RCC 7860 (cell line): ENCODE data around the gene PLXNB2.
"Not testable (repeated sequence)": the region's sequence is repeated elsewhere in the genome, so short reads cannot be mapped to it uniquely, and the experiment has no call there.

ENCODE experiments used
- DNase-seq: peaks from one replicate; pipeline ENCODE4 v3.0.0-alpha.2; 2015; ENCODE audit warnings: low spot score
- FAIRE-seq: peaks from 2 replicates; lab custom pipeline; 2012; peaks lifted over from hg19 to GRCh38; lab: Jason Lieb, UNC

PLXNB2 gene

DNA sequence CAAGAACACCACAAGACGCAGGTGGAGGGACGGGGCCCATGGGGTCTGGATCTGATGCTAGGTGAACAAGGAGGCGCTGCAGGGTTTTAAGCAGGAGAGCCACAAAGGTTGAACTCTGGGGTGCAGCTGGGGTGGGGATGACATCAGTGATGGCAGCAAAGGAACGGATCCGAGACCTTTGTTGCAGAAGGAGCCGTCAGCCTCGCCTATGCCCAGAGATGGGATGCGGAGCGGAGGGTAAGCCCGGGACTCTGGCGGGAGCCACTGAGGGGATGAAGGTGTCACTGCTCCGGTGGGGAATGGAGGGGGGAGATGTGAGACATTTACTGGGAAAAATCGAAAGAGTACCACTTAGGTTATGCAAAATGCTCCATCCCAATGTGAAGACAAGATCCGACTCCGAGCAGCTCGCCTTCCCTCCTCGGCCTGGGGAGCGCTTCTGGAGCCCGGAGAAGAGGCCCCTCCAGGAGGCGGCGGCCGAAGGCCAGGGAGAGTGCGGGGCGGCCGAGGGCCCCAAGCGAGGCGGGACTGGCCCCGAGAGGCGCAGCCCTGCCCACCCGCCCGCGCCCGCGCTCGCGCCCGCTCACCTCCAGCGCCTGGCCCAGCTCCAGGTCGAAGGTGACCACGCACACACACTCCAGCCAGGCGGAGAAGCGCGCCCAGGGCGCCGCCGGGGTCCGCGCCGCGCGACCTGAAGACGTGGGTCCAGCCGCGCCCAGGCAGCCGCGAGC lies 18.9 kb upstream of the PLXNB2 start:
- DNase-seq, result no peak
- FAIRE-seq, result no peak

DNA sequence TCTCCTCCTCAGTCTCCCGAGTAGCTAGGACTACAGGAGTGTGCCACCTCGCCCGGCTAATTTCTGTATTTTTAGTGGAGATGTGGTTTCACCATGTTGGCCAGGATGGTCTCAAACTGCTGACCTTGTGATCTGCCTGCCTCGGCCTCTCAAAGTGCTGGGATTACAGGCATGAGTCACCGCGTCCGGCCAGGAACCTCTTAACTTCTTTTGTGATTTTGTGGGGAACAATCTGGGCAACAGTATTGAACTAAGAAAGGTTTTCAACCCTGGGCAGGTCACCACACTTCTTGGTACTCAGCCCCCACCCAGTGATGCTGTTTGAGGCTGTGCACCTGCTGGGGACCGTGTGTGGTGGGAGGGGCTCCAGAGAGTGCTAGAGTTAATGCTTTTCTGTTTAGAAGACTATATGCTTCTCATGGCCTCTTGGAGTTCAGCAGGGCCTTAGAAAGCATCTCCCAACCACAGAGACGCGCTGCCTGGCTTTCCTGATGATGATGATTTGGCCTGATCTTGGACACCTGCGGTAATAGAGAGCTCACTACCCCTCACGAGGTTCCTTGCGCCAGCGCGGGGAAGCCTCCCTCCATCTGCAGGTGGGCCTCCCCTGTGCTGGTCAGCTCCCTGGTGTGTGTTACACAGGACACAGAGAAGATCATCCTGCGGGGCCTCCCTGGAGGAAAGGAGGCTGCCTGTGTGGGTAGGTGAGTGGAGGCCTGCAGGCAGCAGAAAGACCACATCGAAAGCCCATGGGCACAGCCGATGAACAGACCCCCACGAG lies 18.2 kb upstream of the PLXNB2 start:
- no peak for FAIRE-seq

DNA sequence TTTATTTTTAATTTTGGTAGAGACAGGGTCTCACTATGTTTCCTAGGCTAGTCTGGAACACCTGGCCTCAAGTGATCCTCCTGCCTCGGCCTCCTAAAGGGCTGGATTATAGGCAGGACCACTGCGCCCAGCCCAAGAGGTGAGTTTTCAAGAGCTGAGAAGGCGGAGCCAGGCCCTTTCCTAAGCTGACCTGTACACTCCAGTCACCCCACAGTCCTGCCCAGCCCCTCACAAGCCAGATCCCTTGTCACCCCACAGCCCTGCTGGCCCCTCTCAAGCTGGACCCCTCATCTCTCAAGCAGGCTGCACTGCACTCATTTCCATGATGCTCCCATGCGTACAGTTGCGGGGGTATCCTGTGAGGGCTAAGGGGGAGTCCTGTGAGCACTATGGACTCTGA lies 16.5 kb upstream of the PLXNB2 start:
- no peak for FAIRE-seq
- no peak for DNase-seq

More for the DNA sequence above, 18.2 kb upstream of the PLXNB2 start:
- no peak for DNase-seq

DNA sequence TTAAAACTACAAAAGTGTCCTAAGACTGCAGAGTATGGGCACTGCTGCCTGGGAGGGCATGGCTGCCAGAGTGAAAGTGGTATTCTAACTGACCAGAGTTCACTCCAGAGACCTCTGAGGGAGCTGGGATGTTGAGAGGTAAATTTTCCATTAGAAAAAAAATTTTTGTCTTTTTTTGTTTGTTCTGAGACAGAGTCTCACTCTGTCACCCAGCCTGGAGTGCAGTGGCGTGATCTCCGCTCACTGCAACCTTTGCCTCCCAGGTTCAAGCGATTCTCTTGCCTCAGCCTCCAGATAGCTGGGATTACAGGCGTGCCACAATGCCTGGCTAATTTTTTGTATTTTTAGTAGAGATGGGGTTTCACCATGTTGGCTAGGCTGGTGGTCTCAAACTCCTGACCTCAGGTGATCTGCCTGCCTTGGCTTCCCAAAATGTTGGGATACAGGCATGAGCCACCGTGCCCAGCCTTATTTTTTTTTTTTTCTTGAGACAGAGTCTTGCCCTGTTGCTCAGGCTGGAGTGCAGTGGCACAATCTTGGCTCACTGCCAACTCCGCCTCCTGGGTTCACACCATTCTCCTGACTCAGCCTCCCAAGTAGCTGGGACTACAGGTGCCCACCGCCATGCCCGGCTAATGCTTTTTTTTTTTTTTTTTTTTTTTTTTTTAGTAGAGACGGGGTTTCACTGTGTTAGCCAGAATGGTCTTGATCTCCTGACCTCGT lies 15.1 kb upstream of the PLXNB2 start:
- not testable (repeated sequence) for FAIRE-seq, DNase-seq

DNA sequence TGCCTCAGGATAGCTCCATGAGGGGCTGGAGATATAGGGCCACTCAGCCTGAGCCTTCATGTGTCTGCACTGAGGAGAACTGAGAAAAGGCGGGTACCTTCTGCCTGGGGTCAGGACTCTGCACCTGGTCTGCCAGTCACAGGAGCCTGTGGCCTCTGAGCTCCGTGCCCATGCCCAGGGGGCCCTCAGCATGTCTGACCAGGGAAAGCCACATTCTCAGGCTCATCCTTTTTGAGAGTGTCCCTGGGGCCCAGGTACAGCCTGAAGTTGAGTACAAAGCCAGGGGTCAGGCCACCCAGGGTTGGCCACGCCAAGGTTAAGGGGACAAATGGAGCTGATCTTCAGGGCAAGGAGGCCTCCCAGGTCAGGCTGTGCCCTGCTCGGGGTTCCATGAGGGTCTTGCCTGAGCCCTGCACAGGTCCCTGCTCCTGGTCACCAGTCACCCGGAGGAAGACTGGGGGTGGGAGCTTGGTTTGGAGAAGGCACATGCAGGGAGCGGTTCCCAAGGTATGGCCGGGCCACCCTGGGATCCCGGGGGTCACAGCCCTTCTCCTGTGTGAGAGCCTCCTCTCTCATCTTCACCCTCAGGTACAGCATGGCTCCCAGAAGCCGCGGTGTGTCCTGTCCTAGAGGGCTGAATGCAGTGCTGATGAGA lies 13.4 kb upstream of the PLXNB2 start:
- DNase-seq, result no peak
- FAIRE-seq, result no peak

DNA sequence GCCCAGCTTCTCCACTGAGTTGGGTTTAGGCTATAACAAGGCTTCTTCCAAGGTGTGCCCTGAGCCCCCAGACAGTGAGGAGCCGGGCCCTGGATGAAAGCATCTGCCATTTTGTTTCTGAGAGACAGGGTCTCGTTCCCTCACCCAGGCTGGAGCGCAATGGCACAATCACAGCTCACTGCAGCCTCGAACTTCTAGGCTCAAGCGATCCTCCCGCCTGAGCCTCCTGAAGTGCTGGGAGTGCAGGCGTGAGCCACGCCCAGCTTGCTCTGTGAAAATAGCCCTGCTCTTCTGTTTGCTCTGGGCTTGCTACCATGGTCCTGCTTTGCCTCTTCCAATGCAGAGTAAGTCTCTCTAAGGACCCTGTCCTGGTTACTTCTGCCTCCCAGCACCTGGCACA lies 12.7 kb upstream of the PLXNB2 start:
- no peak for DNase-seq
- FAIRE-seq, result no peak

DNA sequence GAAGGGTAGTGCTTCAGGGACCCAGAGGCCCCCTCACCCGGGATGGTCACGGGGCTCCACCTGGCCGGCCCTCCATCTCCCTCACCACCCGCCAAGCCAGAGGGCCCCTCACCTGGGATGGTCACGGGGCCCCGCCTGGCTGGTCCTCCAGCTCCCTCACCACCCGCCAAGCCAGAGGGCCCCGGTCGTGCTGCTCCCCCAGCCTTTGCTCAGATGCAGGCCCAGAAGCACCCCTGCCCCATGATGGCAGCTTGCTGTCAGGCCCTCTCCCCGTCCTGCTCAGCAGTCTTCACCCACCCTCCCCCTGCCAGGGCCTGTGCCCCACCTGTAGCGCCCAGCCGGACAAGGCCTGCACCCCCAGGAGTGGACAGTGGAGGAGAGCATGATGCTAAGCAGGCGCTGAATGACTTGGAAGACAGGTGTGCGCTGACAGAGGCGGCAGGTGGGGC lies 12.1 kb upstream of the PLXNB2 start:
- no peak for DNase-seq
- FAIRE-seq, result no peak

GRCh38 chr22:50318698-50319411 lies 11.4 kb upstream of the PLXNB2 start:
- DNase-seq (no peak), FAIRE-seq (no peak)

- FAIRE-seq (no peak), DNase-seq (no peak)
Observed at GRCh38 chr22:50318356-50318697, 10.9 kb upstream of the PLXNB2 start.

DNA sequence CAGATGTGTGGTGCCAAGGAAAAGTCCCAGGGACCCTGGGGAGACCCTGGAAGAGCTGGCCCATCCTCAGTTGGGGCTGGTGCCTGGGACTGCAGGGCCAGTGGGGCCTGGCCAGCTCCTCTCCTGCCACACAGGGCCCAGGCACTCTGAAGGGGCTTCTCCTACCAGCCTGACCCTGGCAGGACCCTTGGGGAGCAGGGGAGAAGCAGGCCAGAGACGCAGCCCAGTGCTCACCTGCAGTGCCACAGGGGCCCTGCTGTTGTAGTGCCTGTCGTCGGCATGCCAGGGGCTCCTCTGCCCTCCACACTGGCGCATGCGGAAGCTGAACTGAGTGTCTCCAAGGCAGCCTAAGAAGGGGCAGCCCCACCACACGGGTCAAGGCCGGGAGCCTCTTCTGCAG lies 10.2 kb upstream of the PLXNB2 start:
- no peak for DNase-seq
- no peak for FAIRE-seq

DNA sequence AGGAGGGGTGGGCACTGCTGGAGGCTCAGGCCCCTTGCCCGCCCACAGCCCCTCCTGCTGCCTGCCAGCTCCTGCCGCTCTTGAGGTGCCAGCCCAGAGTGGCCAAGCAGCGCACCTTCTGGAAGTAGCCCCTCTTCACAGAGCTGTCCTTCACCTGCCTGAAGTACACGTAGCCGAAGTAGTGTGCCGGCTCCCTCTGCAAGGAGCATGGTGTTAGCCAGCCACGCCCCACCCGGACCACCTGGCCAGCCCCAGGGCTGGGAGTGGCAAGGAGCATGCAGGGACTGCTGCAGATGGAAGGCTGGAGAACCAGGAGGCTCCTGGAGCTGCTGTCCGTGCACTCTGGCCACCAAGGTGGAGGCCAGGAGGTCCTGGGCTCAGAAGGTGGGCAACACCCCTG lies 9.7 kb upstream of the PLXNB2 start:
- FAIRE-seq, result no peak
- no peak for DNase-seq

- DNase-seq (no peak), FAIRE-seq (no peak)
Observed at GRCh38 chr22:50316114-50317065, 8.9 kb upstream of the PLXNB2 start.

DNA sequence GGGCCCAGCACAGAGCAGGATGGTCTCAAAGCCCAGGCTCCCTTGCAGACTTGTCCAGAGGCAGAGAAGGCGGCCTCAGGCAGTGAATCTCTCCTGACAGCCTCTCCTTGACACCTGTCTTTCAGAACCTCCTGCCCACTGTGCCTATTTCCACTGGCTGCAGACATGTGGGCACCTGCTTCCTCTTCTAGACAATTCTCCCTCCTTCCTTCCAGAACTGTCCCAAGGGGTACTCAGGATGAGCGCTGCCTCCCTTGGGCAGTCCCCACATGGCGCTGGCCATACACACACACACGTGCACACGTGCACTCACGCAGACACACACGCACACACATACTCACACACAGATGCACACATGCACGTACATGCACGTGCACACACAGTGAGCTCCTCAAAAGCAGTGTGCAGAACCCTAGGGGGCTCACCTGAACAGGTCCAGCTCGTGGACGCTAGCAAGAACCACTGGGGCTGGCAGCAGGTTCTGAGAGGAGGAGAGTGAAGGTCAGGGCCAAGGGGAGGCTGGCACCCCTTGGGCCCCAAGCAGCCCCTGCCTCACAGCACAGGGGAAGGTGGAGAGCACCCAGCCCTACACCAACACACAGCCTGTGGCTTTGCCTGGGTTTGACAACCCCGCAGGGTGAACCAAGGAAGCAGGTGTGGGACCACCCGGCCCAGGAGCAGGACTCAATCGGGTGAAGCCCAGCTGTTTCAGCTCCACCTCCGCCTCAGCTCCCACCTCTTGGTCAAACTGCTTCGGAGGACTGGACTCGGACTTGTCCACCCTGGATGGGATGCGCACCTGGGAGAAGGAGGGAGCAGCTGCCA lies 8.1 kb upstream of the PLXNB2 start:
- FAIRE-seq (no peak), DNase-seq (no peak)

DNA sequence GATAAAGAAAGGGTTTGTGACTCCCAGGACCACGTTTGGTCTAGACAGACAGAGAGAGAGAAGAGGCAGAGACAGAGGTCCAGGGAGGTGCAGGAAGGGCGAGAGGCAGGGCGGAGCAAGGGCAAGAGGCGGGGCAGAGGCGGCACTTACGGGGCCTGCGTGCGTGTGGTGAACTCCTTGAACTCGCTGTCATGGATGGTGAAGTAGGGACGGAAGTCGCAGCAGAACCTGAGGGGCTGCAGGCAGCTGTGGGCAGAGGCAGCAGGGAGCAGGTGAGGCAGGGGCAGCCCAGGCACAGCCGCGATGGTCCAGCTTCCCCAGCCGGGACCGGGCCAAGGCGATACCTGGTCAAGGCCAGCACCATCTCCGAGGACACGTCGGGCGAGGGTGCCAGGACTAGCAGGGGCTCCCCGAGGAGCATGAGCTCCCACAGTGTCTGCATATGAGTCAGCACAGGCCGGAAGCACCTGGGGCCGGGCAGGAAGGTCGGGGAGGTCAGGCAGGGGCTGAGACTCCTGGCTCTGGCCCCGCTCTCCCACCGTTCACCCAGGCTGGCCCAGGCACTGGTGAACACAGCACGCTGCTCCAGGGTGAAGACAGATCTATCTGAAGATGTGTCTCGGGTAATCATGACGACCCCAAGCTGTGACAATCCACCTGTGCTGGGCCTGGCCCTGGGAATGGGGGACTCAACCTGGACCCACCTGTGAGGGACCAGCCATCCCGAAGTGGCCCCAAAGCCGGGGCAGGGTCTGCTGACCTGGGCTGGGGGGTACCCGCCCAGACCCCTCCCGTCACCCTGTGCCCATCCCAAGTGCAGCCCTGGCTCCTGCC lies 7.2 kb upstream of the PLXNB2 start:
- DNase-seq (no peak), FAIRE-seq (no peak)

GRCh38 chr22:50314081-50314454 lies 6.6 kb upstream of the PLXNB2 start:
- DNase-seq (no peak), FAIRE-seq (no peak)

DNA sequence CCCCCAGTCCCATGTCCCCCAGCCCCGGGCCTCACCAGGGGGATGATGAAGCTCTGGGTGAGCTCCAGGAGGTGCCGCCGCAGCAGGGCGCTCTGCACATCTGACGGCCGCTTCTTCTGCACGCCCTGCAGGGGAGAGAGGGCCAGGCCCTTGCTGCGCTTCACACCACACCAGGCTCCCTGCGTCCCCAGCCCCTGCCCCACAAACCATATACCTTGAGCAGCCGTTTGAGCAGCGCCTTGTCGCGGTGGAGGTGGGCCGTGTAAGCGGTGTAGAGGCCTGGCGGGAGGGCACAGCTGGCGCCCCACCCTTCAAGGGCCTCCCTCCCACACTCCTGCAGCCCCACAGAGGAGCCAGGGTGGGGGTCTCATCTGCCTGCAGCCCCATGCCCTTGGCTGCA lies 6.2 kb upstream of the PLXNB2 start:
- FAIRE-seq, result no peak
- DNase-seq, result no peak

DNA sequence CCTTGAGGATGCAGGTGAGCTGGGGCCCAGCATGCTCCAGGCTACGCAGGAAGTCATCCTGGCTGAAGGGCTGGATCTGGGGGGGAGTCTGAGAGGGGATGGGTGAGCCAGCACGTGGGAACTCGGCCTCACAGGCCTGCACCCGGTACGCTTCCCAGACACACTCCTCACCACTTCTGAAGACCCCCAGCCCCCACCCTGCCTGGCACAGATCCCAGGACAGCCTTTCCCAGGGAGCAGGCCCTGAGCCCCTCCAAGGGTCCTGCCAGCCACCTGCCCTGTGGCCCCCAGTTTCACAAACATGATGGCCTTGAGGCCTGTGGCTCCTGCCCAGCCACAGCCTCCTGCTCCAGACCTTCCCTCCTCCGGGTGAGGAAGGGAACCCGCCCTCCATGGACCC lies 5.6 kb upstream of the PLXNB2 start:
- FAIRE-seq (no peak), DNase-seq (no peak)

DNA sequence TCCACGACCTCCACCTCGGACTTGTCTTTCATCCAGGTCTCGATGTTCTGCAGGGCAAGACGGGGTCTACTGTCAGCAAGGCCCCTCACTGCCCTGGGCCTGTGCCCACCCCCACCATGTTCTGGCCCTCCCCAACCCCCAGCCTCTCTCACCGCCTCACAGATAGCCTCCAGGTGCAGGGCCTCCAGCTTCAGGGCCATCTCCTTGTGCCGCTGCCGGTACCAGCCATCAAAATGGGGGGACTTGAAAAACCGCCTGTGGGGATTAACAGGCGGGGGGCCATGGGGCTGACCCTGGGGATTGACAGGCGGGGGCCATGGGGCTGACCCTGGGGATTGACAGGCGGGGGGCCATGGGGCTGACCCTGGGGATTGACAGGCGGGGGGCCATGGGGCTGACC lies 4.9 kb upstream of the PLXNB2 start:
- DNase-seq (no peak), FAIRE-seq (no peak)
